Neural cell (in vitro differentiated cells): ENCODE measurements around the gene CDH3.

Experiments used
- CTCF ChIP-seq: fragments of 450-650 bp; IDR thresholded peaks from 2 replicates; pipeline ENCODE4 v1.5.1; 2014; ENCODE audit warnings: antibody characterized with exemption, mild to moderate bottlenecking, moderate library complexity; ENCODE audit not compliant: poor library complexity, severe bottlenecking
- EP300 ChIP-seq: fragments of 450-650 bp; conservative IDR thresholded peaks from 2 replicates; pipeline ENCODE4 v1.6.1; 2014; ENCODE audit warnings: antibody characterized with exemption, mild to moderate bottlenecking, moderate library complexity; ENCODE audit not compliant: poor library complexity, severe bottlenecking
- EZH2 ChIP-seq: fragments of 200-600, 300-800 bp; shearing (Covaris generic), sonication (generic); IDR thresholded peaks from 2 replicates; pipeline ENCODE4 v1.6.1; 2014; ENCODE audit warnings: antibody characterized with exemption, low read length, borderline replicate concordance, mild to moderate bottlenecking; ENCODE audit not compliant: insufficient read depth, poor library complexity, severe bottlenecking
- MXI1 ChIP-seq: fragments of 450-650 bp; conservative IDR thresholded peaks from 2 replicates; pipeline ENCODE4 v1.6.1; 2014; ENCODE audit warnings: antibody characterized with exemption, mild to moderate bottlenecking; ENCODE audit not compliant: poor library complexity, severe bottlenecking
- POLR2AphosphoS5 ChIP-seq: IDR thresholded peaks from 2 replicates; pipeline ENCODE4 v1.6.1; 2012
- SMC3 ChIP-seq: fragments of 450-650 bp; conservative IDR thresholded peaks from 2 replicates; pipeline ENCODE4 v1.6.1; 2014; ENCODE audit warnings: antibody characterized with exemption, mild to moderate bottlenecking, moderate library complexity; ENCODE audit not compliant: poor library complexity
- TAF1 ChIP-seq: IDR thresholded peaks from 2 replicates; pipeline ENCODE4 v1.6.1; 2012; ENCODE audit warnings: low read depth
- TF ChIP-seq, protein P1 (sequence below): IDR thresholded peaks from 2 replicates; pipeline ENCODE4 v1.6.1; 2012; ENCODE audit warnings: borderline replicate concordance

DNA sequence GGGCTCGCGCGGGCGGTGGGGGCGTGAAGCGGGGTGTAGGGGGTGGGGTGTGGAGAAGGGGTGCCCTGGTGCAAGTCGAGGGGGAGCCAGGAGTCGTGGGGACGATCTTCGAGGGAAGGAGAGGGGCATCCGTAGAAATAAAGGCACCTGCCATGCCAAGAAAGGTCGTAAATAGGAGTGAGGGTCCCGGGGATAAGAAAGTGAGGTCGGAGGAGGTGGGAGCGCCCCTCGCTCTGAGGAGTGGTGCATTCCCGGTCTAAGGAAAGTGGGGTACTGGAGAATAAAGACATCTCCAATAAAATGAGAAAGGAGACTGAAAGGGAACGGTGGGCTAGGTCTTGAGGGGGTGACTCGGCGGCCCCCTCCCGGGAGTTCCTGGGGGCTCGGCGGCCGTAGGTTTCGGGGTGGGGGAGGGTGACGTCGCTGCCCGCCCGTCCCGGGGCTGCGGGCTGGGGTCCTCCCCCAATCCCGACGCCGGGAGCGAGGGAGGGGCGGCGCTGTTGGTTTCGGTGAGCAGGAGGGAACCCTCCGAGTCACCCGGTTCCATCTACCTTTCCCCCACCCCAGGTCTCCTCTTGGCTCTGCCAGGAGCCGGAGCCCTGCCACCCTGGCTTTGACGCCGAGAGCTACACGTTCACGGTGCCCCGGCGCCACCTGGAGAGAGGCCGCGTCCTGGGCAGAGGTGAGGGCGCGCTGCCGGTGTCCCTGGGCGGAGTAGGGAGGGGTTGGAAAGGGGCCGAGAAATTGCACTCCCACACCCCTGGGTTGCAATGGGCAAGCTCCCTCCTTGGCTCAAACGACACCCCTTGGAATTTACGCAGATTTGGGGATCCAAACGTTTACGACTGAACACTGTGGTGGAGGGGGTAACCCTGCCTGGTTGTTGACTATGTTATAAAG, 92.9 kb downstream of the CDH3 start:
- TF ChIP-seq SMC3 (no peak), CTCF (no peak), POLR2AphosphoS5 (no peak), TAF1 (no peak), EP300 (no peak), EZH2 (no peak), MXI1 (no peak)
- TF ChIP-seq, protein P1, sequence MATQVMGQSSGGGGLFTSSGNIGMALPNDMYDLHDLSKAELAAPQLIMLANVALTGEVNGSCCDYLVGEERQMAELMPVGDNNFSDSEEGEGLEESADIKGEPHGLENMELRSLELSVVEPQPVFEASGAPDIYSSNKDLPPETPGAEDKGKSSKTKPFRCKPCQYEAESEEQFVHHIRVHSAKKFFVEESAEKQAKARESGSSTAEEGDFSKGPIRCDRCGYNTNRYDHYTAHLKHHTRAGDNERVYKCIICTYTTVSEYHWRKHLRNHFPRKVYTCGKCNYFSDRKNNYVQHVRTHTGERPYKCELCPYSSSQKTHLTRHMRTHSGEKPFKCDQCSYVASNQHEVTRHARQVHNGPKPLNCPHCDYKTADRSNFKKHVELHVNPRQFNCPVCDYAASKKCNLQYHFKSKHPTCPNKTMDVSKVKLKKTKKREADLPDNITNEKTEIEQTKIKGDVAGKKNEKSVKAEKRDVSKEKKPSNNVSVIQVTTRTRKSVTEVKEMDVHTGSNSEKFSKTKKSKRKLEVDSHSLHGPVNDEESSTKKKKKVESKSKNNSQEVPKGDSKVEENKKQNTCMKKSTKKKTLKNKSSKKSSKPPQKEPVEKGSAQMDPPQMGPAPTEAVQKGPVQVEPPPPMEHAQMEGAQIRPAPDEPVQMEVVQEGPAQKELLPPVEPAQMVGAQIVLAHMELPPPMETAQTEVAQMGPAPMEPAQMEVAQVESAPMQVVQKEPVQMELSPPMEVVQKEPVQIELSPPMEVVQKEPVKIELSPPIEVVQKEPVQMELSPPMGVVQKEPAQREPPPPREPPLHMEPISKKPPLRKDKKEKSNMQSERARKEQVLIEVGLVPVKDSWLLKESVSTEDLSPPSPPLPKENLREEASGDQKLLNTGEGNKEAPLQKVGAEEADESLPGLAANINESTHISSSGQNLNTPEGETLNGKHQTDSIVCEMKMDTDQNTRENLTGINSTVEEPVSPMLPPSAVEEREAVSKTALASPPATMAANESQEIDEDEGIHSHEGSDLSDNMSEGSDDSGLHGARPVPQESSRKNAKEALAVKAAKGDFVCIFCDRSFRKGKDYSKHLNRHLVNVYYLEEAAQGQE: no peak
